Fibroblast of skin of right quadriceps (primary cell): Measurements from ENCODE around the gene CGNL1.

ENCODE experiments used
- DNase-seq: peaks from one replicate; pipeline ENCODE4 v3.0.0-alpha.2; 2013

CGNL1 gene

DNA sequence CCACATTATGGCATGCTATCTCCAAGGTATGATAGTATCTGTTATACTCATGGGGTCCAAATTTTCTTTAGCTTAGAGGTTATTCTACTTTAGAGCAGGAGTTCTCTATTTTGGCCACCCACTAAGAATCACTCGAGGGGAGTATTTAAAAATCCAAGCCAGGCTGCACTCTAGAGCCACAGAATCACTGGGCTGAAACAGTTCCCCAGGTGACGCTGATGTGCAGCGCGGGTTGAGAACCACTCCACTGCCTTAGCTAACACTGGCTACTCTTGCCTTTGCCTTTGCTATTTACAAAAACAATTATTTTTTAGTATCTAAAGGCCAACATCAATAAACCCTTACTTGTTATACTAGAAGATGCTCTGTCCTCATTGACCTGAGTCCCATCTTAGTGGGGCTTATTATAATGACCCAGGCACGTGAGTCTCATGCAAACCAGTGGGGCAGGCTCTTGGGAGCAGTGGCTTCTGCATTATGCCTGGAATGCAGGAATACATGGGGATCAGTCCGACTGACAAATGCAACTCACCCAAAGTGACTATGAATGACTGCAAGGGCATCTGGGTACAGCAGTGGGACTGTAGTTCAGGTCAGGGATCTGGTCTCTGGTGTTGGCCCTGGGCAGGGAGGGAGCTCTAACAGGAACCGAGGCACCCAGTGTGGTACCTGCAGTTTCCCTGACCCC lies 21.7 kb upstream of the CGNL1 start:
- no peak for DNase-seq

DNA sequence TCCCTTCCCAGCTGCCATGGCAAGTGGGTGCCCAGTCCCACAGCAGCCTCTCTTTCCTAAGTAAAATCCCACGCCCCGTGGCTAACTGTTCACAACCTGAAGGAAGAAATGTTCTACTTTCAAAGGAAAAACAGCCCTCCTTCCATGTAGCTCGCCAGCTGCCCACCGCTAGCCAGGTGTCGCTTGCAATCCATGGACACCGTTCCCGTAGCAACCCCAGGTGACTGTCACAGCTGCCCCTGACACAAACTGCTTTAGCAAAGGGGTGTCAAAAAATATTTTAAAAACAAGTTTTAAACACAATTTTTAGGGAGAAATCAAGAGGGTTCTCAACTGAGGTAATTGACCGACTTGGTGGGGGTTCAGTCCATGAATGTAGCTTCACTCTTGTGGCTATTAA lies 21.0 kb upstream of the CGNL1 start:
- DNase-seq = no peak

DNA sequence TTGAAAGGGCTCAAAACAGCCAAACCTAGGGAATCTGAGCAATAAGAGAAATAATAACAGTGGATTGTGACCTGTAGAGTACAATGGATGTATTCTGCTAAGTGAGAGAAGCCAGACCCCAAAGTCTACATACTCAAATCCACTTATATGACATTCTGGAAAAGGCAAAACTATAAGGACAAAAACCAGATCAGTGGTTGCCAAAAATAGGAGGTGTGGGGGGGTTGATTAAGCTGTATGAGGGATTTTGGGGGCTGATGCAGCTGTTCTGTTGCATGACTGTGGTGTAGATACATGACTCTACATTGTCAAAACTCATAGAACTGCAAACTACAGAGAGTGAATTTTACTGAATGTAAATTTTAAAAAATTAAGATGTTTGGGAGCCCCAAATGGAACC lies 20.1 kb upstream of the CGNL1 start:
- no peak for DNase-seq

DNA sequence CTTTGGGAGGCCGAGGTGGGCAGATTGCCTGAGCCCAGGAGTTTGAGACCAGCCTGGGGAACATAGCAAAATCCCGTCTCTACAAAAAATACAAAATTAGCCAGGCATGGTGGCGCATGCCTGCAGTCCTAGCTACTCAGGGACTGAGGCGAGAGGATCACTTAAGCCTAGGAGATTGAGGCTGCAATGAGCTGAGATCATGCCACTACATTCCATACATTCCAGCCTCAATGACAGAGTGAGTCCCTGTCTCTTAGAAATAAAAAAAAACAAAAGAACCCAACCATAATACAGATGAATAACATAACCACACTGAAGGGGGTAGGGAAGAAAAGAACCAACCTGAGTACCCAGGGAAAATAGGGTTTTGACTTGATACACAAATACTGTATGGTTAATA lies 19.7 kb upstream of the CGNL1 start:
- peak; percentile 79 for DNase-seq

DNA sequence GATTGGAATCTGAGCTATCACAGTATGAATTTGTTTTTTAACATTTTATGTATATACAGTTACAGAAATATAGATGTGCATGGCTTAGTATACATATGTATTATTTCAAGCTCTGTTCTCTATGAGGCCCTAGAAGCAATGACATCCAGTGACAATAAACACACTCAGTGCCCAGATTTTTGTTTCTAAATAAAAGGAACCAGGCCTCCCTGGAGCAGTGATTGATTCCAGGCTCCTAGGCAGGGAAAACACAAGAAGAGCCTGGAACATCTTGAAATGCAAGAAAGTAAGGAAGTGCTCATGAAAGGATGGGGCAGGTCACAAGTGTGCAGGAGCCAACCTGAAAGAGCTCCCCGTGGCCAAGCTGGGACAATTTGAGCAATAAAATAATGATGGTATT lies 18.5 kb upstream of the CGNL1 start:
- DNase-seq = no peak

DNA sequence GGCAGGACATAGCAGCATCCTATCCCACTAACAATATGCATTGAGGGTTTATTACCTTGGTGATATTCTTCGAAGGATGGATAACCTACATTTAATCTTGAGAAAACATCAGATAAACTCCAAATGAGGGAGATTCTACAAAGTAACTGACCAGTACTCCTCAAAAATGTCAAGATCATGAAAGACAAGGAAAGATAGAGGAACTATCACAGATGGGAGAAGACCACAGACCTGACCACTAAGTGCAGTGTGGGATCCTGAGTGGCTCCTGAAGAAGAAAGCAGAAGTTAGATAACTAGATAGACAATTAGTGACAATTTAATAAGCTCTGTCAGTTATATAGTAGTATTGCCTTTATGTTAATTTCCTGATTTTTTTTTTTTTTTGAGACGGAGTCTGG lies 17.7 kb upstream of the CGNL1 start:
- no peak for DNase-seq

DNA sequence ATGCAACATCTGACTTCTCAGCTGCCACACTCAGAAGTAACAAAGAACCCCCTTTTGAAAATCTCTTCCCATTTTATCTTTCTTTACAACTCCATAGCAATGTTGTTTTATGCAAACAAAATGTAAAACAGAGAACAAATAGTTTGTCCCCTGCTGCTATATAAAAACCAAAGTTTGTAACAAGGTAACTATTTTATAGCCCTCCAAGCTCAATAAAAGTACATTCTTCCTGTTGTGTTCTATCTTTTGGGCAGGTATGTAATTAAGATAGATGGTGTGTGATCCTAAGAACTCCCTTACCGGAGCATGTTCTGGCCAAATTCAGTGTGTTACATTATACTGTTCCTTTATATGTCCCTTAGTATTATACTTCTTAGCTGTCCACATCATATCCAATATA lies 12.6 kb upstream of the CGNL1 start:
- no peak for DNase-seq

DNA sequence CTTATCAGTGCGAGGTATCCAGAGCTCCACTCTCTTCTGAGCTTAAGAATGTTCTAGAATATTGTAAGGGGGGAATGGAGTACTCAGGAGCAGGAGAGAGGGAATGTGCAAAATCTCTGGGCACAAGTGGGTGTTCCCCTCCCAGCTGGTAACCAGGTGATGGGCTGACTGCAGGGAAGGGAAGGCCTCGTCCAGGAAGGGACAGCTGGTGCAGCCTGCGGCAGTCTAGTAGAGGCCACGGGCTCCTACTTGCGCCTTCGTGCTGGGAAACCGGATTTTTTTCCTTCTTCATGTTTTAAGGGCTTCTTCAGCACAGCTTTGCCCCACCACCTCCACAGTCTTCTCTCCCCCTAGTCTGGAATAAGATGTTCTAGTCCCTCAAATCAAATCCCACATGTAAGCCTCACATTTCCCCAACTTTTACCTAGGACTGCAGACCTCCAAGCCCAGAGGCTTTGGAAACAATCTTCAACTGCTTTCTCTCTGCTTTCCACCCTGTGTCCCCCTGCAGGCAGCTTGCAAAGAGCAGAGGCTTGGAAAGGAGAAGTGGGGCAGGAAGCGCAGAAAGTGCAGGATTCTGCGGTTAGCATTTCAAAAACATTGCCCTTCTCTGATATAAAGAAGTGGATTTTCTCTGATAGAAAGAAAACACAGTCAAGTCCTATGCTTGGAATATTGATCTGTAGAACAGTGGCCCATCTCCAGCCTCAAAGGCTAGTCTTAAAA lies 11.9 kb upstream of the CGNL1 start:
- peak; percentile 17 for DNase-seq

DNA sequence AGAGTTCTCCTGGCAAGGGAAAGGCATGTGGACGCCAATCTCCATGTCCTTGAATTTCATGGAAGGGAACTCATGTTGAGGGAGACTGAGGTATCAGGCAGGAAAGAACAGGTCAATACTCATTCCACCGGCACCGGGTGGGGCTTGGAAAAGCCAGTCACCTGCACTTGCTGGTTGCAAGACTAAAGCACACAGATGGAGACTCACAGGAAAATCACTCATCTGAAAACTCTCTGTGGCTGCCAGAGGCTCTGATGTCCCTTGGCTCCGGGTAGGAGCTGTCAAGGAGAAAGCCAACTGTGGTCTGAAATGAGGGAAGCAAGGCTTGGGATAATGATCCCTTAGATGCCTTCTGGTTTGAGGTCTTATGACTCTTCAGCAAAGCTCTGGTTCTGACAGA lies 8.7 kb upstream of the CGNL1 start:
- no peak for DNase-seq

DNA sequence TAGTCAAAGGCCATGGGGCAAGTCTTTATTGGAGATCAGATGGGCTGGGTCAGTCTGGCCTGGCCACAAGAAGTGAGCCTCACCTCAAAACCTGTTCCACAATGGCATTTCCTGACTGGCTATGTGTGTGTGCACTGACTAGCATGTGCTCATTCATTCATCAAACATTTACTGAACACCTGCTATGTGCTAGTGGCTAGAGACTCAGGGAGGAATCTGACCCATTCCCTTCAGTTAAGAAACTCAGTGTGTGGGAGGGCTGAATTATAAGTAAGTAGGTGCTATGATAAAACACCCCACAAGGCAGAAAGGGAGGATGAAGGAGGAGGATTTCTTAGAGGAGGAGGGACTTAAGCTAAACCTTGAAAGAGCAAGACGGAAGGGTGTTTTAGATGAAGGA lies 5.4 kb upstream of the CGNL1 start:
- no peak for DNase-seq

DNA sequence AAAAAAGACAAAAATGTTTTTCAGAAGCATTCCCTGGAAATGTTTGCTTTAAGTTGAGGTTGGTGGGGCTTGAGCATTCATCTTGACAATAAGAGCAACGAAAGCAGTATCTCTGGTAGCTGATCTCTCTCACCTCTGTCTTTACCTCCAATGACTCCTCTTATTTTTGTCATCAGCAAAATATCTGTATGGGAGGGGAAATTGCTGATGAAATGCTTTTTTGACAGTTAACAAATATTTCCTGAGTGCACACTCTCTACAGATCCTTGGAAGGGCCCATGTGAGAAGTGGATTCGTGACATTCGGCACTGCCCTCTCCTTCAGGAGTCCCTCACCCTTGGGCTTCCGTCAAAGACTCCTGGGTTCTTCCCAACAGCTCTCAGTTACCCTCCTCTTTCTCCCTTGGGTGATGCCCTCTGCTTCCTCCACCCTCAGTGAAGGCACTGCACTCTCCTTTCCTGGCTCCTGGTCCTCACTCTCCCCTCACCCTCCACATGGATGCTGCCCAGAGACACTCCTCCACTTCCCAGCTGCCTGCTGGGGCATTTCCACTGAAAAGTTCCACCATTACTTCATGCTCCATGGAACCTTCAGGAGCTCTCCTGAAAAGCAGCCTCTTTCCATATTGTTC lies 2.9 kb upstream of the CGNL1 start:
- DNase-seq = no peak

DNA sequence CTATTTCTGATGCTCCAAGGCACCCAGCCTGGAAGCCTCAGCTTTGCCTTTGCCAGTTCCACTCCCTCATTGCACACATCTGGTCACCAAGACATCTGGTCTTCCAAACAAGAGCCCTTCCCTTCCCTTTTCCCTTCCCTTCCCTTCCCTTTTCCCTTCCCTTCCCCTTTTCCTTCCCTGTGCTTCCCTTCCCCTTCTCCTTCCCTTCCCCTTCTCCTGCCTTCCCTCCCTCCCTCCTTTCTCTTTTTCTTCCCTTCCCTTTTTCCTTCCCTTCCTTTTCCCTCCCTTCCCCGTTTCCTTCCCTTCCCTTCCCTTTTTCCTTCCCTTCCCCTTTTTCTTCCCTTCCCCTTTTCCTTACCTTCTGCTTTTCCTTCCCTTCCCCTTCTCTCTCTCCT lies 2.4 kb upstream of the CGNL1 start:
- DNase-seq = no peak

DNA sequence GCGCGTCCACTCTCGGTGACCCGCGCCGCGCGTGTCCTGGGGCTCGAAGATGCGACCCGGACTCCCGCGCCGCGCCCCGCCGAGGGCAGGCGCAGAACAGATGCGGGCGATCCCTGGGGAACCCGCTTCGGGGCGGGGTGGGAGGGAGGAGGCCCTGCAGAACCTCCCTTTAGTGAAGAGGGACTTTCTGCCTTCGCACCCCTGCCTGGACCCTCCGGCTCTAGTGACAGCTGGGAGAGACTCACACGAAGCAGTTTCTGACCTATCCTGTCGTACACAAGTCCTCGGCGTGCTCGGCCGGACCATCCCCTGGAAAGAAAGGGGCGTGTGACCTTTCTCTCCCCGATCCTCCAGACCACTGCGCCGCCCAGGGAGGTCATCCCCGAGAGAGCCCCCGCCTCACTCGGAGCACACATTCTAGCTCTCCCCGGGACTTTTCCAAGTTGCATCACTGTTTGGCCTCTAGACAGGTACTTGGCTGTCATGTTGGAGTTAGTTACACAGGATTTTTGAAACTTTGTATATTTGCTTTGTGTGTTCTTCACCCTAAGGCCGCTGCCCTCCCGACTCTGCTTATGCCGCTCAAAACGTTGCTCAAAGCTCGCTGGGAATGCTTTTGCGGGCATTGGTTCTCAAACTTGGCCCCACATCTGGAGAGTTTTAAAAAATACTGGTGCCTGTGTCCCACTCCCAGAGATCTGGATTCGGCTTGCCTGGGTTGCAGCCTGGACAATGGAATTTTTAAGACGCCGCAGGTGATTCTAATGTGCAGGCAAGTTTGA lies 582 bp downstream of the CGNL1 start:
- no peak for DNase-seq

DNA sequence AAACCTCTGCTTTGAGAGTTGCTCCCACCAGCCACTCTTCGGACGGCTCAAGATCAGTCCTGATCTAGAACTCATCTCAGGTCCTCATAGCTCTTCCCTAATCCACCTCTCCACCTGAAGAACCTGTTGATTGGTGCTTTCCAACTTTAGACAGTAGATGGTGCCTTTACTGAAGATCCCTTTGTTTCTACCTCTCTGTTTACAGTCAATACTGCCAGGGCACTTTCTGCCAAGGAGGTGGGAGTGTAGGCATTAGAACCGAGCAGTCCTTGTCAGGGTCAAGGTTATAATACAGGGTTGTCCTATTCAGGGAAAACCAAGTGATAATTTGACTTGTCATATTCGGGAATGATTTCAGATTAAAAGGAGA lies 1.2 kb downstream of the CGNL1 start:
- no peak for DNase-seq

DNA sequence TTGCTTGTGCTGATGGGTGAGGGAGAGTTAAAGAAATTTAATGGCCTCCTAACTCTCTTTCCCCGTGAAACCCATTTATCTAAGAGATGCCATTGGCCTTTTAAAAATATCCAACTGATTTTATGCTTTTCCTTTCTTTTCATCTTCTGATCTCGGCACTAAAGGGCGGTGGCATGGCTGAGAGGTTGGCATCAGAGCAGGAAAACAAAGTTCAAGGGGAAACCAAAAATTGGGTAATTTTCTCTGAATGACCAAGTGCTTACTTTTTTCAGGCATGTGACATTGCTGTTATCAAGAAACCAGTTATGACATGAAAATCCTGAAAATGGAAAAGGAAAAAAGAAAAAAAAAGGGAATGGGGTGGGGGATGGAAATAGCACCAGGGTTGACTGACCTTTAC lies 3.2 kb downstream of the CGNL1 start:
- no peak for DNase-seq

DNA sequence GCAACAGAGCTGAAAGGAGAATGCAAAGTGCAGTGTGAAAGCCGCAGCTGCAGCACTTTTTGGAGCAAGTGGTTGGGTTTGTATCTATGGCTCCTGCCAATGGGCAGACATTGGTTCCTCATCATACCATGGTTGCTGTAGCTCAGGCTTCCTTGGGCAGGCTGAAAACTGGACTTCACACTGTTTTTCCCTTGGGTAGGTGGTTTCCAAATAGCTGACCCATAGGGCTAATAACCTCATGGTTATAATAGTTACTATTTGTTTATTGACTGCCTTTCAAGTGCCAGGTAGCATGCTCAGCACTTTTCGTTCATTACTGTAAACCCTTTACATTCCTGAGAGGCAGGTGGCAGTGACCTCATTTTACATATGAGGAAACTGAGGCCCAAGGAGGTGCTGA lies 4.5 kb downstream of the CGNL1 start:
- DNase-seq = no peak

DNA sequence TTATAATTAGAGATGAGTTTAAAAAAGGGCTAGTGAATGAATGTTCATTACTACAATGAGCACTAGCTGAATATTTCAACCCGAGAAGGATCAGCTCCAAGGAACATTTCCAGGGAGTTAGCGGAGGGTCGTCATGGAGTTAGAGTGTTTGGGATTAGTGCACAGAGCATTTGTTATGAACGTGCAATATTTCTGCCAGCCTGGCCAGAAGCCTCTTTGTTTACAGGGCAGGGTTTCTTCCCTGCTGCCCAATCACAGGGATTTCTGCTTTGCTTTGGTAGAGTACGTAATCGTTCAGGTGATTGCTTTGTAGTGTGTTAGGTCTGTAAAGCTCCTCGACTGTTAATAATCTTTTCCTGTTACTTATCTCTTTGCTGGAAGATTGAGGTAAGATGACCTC lies 5.9 kb downstream of the CGNL1 start:
- DNase-seq = no peak

DNA sequence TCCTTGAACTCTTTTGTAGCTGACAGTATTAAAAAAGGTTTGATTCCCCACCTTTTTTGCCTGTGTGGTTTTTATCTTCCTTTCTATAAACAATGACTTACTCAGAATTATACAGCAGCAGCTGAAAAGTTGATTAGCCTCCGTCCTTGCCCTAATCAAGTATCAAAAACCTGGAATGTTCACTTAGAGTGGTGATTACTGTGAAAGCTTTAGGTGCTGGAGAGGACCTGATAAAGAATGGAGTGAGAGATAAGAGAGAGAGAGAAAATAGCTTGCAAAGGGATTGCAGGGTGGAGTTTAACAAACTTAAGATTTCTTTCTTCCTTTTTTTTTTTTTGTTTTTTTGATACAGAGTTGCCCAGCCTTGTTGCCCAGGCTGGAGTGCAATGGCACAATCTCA lies 6.7 kb downstream of the CGNL1 start:
- DNase-seq = no peak

DNA sequence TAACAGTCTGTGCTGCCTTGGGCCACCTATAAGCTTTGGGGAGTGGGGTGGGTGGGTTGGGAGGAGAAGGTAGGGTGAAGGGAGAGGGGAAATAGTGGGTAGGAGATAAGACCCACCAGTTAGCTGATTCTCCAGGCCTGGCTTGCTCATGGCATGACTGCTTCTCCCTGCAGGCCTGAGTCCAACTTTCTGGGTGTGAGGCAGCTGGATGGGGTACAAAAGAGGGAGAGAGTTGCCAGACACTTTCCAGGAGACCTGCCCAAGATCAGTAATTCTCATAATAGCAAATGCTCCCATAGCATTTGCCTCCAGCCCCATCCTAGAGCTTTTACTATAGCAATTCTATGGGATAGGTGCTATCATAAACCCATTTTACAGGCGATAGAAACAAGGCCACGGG lies 7.7 kb downstream of the CGNL1 start:
- DNase-seq = no peak

DNA sequence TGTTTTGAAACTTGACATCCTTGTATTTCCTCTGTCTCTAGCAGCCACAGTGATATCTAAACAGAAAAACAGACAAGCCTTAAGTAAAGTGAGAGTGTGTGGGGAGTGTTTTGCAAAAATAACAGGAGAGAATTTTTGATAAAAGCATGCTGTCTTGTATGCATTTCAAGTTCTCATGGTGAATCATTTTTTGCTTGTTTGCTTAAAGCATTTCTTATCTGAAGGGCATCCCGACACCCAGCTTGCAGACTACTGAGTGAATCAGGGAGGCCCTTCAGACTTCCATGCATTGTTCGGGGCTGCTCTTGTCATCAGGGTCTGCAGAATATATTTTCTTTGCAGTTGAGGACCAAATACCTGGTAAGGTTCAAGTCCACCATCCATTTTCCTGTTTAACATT lies 8.5 kb downstream of the CGNL1 start:
- no peak for DNase-seq

DNA sequence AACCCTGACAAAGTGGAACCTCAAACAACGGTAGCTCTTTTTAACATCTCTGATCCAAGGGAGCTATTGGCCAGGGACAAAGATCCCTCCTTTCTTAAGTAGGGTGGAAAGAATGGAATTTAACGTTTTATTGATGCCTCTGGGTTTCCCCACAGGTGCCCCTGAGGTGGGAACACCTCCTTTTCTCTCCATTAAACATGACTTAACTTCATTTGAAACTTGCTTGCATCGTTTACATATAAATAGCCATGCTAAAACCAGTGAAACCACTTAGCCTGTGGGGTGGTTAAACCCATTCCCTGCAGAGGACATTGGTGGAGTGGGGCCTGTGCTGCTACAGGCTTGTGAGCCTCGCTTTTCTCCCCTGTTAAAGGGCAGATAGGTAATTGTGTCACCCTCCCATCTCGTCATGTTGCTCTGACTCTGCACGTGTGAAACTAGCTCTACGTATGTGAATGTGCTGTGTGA lies 9.7 kb downstream of the CGNL1 start:
- DNase-seq = no peak

DNA sequence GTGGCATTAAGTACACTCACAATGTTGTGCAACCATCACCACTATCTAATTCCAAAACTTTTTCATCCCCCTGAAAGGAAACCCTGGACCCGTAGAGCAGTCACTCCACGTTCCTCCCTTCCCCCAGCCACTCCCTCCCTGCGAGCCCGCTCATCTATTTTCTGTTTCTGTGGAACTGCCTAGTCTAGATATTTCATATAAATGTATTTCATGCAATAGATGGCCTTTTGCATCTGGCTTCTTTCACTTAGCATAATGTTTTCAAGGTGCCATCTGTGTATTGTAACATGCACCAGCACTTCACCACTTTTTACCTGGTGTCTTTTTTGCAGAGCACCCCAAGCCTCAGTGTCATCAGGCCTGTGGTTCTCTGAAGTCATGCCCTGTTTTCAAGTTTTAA lies 10.7 kb downstream of the CGNL1 start:
- DNase-seq = no peak

DNA sequence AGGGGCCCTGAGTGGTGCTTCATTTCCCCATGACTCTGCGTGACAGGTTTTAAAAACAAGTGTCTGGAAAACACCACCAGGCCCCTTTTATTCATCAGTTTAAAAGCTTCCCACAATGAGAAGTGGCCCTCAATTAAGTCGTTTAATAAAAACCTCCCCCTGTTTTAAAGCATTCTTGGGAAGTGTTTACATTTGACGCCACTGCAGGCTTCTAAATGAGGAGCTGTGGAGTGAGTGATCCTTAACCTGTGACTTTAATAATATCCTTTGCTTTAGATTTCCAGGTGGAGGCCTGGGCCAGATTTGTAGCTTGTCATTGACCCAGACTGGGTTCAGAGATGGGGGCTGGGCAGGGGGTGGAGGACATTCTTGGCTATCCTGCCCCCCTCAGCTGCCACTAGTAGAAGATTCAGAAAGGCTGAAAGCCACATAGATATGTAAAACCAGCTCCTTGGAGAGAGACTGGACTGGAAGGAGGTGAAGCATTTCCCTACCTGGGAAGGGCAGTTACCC lies 11.3 kb downstream of the CGNL1 start:
- no peak for DNase-seq

DNA sequence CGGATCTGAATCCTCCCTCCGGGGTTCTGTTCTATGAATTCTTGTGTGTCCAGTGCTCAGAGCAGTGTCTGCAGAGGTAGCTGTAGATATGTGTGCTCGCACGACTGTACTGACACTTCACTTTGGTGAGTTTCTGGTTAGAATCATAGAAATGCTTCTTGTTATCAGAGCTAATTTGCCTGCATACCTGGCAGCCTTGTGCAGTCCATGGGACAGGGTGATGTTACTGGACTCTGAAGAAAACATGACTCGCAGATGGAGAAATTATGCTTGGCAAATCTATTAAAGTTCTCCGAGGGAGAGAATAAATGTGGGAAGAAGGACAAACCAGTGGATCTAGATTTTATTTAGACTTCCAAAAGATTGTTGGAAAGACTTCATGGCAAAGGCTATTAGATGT lies 12.2 kb downstream of the CGNL1 start:
- DNase-seq = no peak
